T-helper 22 cell (primary cell): ENCODE measurements around the gene GON4L.
"Not testable (repeated sequence)": the region's sequence is repeated elsewhere in the genome, so short reads cannot be mapped to it uniquely, and the experiment has no call there.

ENCODE experiments used
- DNase-seq: peaks from one replicate; pipeline ENCODE4 v3.0.0-alpha.2; 2020; ENCODE audit warnings: low read depth

GON4L gene

DNA sequence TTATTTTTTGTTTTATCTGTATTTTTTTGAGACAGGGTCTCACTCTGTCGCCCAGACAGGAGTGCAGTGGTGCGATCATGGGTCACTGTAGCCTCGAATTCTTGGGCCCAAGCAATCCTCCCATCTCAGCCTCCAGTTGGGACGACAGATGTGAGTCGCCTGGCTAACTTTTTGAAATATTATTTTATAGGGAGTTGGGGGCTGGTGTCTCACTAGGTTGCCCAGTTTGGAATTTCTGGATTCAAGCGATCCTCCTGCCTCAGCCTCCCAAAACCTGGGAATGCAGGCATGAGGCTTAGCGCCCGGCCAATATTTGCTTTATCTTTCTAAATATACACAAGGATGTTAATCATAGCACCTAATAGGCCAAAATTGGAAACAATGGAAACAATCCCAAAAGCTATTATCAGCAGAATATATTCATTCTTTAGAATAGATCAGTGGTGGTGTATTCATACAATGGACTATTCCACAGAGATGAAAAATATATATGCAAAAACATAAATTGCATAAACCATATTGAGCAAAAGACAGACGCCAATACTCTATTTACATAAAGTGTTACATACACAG, 112.2 kb downstream of the GON4L start:
- DNase-seq: no peak

DNA sequence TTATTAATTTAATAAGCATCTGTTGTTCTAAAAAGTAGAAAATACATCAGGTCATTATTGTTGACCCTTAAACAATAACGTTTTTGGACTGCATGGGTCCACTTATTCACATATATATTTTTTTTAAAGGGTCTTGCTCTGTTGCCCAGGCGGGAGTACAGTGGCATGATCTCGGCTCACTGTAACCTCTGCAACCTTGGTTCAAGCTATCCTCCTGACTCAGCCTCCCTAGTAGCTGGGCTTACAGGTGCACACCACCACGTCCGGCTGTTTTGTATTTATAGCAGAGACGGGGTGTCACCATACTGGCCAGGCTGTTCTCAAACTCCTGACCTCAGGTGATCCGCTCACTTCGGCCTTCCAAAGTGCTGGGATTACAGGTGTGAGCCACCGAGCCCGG, 115.1 kb downstream of the GON4L start:
- no peak for DNase-seq

DNA sequence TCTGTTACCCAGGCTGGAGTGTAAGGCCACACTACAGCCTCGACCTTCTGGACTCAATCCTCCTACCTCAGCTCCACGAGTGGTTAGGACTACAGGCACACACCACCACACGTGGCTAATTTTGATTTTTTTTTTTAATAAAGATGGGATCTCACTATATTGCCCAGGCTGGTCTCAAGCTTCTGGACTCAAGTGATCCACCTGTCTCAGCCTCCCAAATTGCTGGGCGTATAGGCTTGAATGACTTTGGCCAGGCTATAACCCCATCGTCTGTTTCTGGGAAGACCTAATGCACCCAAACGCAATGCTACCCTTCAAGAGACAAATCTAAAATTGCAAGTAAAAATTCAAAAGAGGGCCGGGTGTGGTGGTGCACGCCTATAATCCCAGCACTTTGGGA, 116.0 kb downstream of the GON4L start:
- no peak for DNase-seq

DNA sequence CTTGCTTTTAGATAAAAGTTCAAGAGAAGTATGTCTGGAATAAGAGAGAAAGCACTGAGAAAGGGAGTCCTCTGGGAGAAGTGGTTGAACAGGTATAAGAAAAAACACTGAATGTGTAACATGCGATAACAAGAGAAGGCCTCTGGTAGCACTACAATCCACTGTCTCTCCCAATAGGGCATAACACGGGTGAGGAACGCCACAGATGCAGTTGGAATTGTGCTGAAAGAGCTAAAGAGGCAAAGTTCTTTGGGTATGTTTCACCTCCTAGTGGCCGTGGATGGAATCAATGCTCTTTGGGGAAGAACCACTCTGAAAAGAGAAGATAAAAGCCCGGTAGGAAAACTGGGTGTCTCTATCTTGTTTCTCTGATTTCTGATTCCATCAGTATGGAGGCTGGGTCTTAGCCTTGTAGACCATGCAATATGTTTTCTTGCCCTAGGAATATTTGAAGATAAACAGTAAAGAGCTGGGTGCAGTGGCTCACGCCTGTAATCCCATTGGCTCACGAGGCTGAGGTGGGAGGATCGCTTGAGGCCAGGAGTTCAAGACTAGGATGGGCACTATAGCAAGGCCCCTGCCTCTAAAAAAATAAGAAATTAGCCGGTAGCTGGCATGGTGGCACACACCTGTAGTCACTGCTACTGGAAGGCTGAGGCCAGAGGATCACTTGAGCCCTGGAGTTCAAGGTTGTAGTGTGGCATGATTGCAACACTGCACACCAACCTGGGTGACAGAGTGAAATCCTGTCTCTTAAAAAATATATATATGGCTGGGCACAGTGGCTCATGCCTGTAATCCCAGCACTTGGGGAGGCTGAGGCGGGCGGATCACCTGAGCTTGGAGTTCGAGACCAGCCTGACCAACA, 127.7 kb downstream of the GON4L start:
- DNase-seq: no peak

DNA sequence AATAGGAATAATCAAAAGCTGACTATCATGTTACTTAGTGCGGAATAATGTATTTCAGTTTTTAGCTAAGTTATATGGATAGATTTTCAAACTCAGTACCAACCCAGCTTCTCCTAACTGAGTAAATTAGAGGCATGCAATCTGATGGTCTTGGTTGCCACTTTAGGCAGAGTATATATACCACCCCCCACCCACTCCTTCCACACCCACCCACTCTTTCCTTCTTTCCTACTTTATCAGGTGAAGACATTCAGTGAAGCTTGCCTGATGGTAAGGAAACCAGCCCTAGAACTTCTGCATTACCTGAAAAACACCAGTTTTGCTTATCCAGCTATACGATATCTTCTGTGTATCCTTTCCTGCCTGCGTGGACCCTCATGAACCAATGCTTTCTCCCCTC, 131.9 kb downstream of the GON4L start:
- no peak for DNase-seq

DNA sequence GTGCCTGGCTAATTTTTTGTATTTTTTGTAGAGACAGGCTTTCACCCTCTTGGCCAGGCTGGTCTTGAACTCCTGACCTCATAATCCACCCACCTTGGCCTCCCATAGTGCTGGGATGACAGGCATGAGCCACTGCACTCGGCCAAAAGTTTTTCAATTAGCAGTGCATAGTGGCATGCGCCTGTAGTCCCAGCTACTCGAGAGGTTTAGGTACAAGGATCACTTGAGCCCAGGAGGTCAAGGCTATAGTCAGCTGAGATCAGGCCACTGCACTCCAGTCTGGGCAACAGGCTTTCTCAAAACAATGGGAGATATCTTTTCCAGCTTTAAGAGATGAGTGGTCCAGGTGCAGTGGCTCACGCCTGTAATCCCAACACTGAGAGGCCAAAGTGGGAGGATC, 137.3 kb downstream of the GON4L start:
- DNase-seq: no peak

DNA sequence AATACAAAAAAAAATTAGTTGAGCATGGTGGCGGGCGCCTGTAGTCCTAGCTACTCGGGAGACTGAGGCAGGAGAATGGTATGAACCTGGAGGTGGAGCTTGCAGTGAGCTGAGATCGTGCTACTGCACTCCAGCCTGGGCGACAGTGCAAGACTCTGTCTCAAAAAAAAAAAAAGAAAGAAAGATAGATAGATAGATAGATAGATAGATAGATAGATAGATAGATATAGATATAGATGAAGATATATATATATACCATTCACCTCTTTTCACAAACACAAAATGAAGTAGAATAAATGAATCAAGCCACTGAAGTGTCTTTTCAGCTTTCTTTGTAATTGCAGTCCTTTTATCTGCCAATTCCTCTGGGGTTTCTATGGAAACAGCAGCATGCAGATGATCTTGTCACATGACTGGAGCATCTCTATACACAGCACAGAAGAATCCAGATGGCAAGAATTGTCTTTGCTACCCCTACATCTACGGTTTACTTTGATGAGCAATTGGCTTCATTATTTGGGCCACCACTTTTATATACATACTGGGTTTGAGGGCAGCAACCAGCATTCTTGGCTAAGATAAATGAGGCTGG, 138.4 kb downstream of the GON4L start:
- not testable (repeated sequence) for DNase-seq

DNA sequence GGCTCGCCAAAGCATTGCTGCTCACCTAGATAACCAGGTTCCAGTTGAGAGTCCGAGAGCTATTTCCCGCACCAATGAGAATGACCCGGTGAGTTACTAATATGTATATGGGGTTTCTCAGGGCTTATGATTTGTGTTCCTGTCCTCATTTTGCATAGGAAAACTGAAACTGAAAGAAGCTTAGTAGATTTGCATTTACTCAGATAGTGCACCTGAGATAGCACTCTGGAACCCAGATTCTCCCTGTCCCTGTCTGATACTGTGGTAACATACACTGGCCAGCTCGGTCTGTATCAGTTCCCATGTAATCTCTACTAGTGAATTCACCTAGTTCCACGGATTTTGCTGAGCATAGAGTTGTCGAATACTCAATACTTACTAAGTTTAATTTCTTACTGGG, 140.0 kb downstream of the GON4L start:
- no peak for DNase-seq

DNA sequence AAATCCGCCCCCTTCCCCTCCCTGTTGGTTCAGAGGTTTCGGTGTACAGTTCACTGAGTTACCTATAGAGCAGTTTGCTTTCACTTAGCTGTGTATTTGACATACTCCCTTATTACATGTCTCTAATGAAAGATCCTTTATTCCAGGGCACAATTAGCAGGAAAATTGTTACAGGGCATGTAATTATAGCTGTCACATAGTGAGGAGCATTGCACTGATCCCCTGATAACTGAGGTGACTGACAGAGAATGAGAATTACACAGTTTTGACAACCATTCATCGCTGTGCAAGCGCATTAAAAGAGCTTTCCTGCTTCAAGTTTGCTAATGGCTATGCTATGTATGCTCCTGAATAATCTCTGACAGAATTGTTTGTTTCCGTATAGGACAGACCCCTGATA, 141.2 kb downstream of the GON4L start:
- DNase-seq: no peak

DNA sequence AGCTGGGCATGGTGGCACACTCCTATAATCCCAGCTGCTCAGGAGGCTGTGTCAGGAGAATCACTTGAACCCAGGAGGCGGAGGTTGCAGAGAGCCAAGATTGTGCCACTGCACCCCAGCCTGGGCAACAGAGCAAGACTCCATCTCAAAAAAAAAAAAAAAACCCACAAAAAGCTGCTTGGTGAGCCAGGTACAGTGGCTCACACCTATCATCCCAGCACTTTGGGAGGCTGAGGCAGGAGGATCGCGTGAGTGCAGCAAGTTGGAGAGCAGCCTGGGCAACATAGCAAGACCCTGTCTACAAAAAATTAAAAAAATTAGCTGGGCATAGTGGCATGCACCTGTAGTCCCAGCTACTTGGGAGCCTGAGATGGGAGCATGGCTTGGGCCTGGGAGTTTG, 142.0 kb downstream of the GON4L start:
- not testable (repeated sequence) for DNase-seq

DNA sequence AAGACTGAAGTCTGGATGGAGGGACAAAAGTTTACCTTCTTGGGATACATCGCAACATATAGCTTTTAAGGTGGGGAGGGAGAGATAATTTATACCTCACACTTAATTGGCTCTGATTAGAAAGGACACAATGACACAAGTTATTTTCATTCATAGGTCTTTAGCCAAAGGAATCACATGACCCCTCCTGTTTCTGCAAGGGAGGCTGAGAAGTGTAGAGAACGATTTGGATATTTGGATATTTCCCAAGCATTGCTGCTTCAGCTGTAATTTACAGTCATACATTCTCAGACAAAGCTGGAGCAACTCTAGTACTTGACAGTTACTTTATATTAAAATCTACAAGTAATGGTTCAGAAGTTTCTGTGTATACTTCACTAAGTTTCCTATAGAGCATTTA, 143.9 kb downstream of the GON4L start:
- DNase-seq: no peak

DNA sequence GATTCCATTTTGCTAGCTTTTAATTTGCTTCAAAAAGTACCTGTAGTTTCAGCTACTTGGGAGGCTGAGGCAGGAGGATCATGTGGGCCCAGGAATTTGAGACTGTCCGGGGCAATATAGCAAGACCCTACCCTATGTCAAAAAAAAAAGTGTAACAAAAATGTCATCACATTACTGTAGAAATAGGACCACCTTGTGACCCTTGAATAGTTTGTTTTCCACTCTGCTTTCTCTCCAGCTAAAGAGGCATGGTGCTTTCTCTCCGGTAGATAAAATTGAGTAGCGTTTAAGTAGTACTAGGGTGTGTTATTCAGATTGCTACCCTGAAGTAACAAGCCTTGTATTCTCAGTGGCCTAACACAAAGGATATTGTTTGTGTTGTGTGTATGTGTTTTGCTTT, 144.4 kb downstream of the GON4L start:
- not testable (repeated sequence) for DNase-seq

DNA sequence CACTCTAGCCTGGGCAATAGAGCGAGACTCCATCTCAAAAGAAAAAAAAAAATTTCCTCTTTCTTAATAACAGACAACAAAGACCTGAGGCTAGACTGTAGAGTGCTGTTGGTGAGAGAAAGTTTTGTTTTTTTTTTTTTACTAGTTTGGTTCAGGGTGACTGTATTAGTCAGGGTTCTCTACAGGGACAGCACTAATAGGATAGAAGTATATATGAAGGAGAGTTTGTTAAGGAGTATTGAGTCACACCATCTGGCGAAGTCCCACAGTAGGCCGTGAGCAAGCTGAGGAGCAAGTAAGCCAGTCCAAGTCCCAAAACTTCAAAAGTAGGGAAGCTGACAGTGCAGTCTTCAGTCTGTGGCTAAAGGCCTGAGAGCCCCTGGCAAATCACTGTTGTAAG, 145.6 kb downstream of the GON4L start:
- not testable (repeated sequence) for DNase-seq

DNA sequence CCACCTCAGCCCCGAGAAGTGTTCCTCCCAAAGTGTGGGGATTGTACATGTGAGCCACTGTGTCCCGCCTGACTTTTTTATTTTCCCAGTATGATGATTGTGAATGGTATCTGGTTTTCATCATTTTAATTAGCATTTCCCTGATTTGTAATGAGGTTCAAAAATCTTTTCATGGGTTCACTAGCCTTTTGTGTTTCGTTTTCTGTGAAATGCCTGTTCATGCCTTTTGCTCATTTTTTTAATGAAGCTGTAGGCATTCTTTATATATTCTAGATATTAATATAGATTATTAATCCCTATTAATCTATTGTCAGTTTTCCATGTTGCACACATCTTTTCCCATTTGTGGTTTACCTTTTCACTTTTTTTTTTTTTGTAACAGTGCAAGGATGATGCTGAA, 147.6 kb downstream of the GON4L start:
- DNase-seq: no peak

DNA sequence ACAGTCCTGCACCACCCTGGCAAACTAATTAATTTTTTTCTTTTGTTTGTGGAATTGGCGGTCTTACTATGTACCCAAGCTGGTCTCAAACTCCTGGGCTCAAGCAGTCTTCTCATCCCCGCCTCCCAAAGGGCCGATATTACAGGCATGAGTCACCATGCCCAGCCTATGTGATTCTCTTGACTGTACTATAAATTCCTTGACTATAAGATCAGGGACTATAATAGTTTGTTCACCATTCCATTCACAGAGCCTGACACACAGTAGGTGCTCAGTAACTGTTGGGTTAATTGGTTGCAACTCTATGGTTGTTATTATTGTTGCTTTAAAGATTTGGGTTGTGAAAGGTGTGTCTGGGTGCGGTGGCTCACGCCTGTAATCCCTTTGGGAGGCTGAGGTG, 150.9 kb downstream of the GON4L start:
- DNase-seq: no peak

DNA sequence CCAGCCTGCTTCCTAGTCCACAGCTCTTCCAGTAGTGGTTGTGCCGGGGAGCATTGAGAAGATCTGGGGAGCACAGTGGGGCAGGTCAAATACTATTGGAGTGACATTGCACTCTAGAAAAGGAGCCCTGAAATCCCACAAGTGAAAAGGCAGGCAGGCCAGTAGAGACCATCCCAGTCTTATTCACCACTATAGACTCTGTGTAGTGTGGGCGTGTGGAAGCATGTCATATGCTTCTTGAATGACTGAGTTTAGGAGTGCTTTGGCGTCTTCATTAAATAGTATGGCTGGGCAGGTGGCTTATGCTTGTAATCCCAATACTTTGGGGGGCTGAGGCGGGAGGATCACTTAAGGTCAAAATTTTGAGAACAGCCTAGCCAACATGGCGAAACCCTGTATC, 152.6 kb downstream of the GON4L start:
- not testable (repeated sequence) for DNase-seq

DNA sequence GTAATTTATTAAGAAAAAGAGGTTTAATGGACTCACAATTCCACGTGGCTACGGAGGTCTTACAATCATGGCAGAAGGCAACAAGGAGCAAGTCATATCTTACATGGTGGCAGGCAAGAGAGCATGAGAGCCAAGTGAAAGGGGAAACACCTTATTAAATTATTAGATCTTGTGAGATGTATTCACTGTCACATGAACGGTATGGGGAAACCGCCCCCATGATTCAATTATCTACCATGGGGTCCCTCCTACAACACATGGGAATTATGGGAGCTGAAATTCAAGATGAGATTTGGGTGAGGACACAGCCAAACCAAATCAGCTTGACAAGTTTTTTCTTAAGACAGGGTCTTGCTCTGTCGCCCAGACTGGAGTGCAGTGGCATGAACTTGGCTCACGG, 153.8 kb downstream of the GON4L start:
- DNase-seq: no peak

DNA sequence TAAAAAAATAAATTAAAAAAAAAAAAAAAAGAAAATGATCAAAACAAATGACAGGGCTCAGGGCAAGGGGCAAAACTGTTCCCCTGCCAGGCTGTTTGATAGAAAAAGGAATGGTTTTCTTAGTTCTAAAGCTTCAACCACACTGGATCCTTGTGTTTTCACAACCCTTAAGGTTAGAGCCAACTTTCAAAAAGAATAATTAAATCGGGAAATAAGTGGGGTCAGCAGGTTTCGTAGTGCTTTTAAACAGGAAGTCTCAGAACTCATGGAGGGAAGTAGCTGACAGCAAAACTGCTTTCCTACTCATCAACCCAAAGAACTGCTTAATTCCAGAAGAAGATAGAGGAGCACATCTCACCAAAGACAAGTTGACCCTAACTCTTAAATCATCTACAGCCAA, 155.3 kb downstream of the GON4L start:
- DNase-seq: not testable (repeated sequence)
